GM21390 (cell line): ENCODE results near the gene SLC22A23.

Experiments
- ATAC-seq: cut with Tn5 transposase; IDR thresholded peaks from one replicate; pipeline ENCODE4 v1.9.1; 2021; ENCODE audit not compliant: unreplicated experiment

The SLC22A23 gene

DNA sequence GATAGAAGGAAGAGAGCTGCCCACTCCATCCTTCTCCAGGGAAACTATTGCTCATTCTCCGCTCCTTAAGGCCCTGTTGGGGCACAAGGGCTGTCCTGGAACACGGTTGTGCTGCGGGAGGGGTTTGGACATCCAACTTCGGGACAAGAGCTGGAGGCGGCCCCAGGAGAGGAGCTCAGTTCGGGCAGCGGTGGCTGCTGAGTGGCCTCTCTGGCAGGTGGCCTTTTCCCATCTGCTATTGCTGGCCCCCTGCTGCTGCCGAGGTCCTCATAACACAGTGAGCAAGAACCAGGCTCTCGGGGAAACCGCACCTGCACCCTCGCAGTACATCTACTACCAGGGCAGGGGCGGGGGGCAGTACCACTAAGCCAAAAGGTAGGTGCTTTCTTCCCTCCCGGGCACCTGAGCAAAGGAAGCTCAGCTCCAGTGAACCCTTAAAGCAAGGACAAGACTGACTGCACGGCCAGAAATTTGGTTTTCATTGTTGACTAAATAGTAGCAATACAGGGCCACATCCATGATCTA, 134.4 kb downstream of the SLC22A23 start:
- ATAC-seq: no peak

DNA sequence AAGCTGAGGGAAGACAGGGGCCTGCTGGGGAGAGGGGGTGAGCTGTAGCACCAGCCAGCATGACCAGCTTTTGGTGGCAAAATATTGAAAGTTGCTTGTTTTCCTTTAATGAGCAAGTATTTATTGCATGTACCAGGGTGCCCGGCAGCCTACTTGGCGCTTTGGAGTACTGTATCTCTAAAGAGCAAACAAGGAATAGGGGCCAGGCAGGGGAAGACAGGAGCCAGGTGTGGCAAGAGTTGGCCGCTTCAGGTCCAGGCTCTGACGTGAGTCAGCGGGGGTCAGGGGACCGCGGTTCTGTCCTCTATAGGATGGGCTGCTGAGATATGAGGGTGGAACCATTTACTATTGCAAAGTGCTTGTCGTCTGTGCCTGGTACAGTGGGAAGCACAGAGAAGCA, 135.0 kb downstream of the SLC22A23 start:
- no peak for ATAC-seq

DNA sequence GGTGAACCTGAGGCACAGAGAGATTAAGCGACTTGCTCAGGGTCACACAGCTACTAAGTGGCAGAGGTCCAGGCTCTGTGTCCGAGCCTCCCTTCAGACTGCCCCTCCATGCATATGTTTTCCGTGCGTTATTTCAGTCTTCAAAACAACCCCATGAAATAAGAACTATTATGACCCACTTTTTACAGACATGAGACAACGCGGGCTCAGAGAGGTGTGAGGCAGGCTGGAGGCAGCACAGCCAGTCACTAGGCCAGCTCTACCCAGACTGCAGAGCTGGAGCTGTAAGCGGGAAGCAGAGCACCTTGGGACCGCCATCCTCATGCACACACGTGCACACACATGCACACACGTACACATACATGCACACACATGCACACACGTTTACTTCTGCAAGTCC, 135.8 kb downstream of the SLC22A23 start:
- no peak for ATAC-seq

DNA sequence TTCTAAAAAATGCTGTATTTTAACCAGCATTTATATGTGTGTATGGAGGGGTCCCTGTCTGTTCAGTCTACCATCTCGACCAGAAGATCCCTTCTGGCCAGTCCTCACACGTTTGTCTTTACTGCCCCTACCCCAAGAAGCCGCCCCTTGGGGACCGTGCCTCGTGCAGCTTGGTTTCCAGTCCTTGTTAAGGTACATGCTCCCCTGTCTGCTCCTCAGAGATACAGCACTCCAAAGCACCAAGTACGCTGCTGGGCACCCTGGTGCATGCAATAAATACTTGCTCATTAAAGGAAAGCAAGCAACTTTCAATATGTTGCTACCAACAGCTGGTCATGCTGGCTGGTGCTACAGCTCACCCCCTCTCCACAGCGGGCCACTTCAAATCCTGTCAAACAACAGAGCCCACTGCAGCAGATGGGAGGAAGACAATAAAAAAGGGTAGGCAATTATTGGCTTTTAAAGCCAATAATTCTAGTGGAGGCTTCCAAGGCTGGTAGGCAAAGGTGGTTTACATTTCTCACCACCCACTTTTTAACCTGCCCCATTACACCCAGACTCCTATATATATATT, 136.5 kb downstream of the SLC22A23 start:
- ATAC-seq: no peak

DNA sequence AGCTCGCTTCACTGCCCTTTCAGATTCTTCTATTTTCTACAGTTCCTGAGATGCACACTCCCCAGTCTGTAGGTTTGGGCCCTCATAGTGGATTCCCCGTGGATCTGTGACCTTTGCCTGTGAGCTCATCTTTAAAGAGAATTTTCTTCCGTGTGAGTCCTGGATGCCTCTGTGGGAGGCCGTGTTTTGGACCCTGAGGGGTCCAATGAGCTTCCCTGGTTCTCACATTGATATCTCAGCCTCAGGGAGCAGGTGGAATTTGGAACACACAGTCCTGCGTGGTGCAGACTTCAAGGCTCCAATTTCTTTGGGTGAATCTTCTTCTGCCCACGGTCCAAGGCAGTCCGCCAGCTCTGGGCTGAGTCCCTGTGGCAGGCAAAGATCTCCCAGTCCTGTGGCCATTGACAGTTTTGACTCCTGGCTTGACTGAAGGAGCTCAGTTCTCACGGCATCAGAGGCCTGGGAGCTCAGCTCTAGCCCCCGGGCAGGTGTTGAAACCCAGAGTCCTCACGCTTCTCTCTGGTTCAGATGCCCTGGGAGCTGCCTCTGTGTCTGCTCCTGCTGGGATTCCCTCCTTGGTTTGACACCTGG, 137.1 kb downstream of the SLC22A23 start:
- no peak for ATAC-seq

DNA sequence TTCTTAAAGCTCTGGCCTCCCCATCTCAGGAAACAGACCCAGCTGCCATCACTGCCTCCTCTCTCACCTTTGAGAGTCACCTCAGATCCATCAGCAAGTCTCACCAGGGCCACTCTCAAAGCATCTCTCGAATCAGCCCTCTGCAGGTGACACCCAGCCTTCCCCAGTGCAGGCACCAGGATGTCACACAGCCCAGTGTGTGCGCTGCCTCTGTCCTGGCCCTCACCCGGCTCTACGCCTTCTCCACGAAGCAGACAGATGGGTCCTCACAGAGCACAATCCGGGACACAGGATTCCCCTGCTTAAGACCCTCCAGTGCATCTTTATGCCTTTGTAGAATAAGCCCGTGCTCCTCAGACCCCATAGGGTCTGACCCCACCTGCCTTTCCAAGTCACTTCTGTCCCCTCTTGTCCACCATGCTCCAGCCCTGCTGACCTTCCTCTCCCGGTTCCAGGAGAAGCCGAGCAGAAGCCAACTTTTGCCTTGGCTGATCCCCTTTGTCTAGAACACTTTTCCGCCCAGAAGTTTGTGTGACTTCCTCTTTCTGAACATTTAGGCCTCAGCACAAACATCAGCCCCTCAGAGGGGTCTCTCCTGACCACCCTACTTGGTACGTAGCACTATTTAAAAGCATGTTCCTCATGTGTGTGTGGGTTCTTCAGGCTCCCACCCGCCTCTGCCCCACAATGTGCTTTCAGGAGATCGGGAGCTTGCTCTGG, 137.9 kb downstream of the SLC22A23 start:
- no peak for ATAC-seq

DNA sequence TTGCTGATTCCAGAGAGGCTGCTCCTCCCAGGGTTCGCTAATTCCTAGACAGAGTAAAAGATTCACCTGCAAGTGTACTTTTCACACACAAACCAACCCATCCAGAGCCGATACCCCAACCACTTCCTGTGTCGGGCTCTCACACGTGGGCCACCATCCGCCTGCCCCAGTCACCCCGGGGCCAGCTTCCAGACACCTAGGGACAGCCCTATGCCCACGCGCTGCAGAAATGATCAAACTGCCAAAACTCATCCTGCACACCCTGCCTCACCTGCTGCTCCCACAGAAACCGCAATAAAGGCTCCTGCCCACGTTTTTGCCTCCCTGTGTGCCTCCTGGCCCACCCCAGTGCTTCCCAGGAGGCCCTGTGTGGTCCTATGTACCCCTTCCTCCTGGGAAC, 138.6 kb downstream of the SLC22A23 start:
- ATAC-seq: no peak

DNA sequence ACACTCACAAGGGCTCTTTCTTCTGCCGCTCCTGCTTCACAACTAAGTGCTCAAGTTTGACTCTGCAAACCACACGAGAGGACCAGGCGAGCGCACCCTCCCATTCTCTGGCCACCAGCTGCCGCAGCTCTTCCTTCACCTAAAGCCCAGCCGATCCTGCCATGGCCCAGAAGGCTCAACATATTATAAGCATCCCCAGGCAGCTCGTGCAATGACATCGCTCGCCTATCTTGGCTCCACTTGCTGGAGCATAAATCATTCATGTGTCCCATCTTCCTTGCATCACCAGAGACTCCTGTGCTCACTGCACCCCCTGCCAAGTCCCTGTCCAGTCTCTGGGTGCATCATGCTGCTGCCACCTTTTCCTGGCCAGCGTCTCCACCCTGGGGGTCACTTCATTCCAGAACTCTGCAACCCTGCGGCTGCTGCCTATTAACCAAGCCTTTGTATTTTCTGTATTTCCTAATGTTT, 139.1 kb downstream of the SLC22A23 start:
- ATAC-seq: no peak

DNA sequence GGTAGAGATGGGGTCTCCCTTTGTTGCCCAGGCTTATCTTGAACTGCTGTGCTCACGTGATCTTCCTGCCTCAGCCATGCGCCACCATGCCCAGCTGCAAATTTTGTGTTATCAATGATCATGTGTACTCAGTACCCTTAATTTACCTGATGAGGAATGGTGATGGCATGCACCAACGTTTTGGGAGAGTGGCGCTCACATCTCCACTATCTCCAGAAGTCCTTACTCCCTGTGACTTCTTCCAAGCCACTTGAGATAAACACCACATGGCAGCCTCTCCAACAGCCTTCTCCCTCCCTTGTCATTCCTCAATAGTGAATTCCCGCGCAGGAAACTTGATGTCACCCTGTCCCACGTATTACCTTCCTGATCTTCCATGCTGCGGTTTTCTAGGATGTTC, 140.0 kb downstream of the SLC22A23 start:
- ATAC-seq: no peak

DNA sequence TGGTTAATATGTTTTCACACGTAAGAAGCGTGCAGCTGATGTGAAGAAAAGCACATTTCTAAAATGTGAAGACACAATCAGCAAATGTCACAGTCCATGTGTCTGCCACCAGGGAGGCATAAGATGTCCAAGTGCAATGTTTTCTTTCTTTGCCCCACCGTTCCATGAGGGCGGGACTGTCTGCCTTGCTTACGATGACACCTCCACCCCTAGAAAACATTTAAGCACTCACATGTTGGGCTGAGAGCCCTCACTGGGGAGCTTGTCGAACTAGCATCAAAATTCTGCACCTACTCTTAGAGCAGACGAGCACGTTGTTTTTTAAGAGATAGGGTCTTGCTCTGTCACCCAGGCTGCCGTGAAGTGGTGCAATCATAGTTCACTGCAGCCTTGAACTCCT, 140.5 kb downstream of the SLC22A23 start:
- ATAC-seq: no peak

DNA sequence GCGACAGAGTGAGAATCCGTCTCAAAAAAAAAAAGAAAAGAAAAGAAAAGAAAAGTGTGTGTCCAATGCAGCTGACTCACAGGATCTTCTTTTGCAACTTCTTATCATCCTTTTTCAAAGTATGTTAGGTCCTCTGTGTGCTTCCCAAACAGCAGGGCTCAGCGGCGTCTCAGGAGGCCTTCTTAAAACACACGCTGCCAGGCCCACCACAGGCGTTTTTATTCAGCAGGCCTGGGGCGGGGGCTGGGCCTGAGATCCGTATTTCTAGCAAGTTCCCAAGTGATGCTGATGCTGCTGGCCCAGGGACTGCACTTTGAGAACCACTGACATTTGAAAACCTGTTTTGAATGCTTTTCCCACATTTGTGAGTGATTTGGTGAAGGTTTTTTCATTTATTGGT, 141.0 kb downstream of the SLC22A23 start:
- no peak for ATAC-seq

DNA sequence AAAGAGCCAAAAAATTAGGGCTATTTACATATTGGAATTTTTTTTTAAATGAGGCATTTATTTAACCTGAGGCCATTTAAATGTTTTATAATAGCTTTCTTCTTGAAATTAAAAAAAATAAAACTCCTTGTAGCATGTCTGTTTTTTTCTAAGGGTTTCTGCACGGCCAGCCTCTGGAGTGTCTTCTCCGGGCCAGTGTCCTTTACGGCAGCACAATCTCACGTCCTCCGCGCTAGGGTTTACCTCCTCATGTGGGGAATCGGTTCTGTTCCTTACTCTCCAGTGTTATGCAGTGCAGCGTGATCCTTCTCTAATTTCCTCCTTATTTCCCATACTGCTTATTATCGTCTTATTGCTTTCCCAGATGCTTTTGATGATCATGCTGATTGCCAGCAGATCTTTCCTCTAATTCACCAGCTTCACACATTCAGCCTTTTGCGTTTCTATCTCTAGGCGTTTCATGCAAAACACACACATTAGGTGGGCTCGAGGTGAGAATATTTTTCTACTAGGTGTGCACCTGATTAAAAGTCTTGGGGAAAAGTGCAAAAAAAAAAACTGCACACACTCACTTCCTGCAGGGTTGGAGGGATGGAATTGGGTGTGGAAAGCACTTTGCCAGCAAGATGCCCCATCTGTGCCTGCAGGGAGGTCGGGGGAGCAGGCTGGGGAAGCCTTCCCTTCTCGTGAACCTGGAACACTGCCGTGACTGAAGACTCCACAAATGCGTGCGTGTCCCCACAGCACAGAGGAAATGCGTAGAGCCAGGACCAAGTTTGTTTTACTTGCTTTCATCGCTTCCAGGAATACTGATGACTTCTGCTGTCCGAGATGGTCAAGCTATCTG, 142.0 kb downstream of the SLC22A23 start:
- ATAC-seq: no peak

DNA sequence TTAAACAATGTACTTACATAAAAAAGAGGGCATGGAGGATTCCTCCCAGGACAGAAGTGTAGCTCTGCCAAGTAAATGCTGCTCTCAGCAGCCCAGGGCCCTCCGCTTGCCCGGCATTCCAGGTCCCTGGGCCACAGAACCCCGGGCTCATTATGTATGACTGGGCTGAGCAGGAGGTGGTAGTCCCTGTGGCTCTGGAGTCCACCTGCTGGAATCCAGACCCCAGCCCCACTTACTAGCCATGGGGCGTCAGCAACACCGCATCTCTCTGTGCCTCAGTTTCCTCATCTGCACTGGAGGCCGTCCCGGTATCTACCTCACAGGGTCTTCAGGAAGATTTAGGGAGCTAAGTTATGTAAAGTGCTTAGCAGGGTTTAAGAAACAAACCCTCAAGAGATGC, 142.7 kb downstream of the SLC22A23 start:
- ATAC-seq: no peak

DNA sequence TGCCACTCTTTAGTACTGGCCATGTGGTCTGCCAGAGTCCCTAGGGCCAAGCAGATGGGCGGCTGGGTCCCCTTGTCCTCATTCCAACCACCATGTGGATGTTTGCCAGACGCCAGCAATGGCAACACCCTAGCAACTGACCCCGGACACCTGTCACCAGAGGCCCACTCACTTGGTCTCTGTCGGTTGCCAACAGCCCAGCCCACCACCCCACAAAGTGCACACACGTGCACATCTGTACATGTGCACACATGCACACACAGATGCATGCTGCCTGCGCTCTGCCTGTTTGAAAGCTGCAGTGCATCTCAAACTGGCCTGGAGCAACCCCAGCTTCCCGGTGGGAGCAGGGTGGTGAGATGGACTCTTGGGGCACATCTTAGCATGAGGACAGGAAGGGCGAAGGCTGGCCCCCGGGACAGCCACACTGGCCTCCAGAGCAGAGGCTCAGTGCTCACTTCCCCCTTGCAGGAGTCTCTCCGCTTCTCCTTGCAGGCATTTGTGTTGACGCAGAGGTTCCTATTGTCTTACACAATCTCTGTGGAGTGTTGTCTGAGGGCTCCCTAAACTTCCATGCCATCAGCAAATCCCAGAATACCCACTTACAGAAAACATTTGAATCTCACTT, 144.1 kb downstream of the SLC22A23 start:
- ATAC-seq: no peak

DNA sequence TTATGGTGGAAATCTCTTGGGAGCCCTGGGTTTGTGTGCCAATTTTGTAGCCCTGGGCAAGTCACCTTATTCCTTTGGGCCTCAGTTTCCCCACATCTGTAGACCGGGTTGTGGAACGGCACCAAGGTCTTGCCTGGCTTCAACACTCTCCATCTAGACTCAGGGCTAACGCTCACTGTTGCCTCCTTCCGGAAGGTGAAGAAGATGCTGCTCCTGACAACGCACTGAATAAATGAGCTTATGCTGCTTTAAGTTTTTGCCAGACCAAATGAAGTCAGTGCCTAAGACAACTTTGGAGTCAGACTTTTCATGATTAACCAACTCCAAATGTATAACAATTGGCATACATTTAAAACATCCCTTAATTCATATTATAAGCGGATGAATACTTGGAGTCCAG, 145.0 kb downstream of the SLC22A23 start:
- no peak for ATAC-seq

DNA sequence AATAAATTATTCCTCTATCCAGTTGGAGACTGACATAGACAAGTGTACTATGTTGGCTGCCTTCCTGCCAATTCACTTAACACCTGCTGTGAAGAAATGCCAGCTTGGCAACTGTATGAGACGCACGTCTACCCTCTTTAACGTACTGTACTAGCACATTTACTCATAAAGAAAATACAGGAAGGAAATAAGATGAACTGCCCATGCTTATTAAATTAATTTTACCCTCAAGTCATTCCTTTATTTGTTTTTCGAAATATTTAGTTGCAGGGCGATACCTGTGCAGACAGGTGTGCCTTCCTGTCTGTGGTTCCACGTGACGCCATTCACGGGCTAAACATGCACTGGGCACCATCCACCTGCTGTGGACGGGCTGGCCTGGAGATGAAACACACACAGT, 146.1 kb downstream of the SLC22A23 start:
- ATAC-seq: no peak

DNA sequence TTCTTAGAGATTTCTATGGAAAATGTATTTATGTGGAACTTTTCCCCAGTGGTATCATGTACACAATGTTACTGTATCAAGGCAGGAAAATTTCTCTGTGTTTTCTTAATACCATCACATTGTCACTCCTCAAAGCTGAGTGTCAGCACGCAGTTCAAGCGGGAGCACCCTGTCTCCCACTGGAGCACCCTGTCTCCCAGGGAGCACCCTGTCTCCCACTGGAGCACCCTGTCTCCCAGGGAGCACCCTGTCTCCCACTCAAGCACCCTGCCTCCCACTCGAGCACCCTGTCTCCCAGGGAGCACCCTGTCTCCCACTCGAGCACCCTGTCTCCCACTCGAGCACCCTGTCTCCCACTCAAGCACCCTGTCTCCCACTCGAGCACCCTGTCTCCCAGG, 146.8 kb downstream of the SLC22A23 start:
- ATAC-seq: no peak

DNA sequence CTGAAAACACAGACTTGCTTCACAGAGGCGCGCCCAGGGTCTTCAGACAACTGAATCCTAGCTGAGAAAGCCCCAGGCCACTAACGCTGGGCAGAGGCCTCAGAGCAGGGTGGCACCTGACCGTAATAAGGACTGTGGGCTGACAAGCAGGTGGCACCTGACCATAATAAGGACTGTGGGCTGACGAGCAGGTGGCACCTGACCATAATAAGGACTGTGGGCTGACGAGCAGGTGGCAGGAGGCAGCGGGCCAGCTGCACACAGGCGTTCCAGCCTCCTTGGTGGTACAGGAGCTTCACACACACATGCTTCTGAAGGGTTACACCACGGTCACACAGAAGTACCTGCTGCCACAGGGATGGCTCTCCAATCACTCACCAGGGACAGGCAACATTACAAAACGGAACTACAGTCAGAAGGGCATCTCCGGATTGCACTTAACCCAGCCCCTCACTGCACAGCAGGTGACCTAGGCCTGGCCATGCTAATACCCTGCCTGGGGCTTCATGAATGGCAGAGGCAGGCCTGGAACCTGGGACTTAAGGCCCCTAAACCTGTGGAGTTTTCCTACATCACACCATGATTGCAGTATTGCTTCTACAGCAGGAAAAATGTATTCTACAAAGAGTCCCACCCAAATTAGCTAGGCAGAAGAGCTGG, 147.3 kb downstream of the SLC22A23 start:
- ATAC-seq: no peak

DNA sequence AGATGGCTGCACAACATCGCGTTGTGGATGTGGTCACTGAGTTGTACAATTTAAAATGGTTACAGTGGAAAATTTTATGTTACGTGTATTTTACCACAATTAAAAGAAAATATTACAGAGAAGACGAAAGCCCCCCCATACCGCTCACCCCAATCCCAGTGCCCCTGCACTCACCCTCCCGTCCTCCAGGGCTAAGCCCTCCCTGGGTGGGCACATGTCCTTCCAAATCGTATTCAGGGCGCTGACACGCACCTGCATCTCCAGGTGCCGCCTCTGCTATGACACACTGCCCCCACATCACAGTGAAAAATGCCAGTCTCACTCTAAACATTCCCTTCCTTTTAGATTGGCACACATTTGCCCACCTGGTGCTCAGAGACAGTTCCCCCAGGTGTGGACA, 148.7 kb downstream of the SLC22A23 start:
- no peak for ATAC-seq

DNA sequence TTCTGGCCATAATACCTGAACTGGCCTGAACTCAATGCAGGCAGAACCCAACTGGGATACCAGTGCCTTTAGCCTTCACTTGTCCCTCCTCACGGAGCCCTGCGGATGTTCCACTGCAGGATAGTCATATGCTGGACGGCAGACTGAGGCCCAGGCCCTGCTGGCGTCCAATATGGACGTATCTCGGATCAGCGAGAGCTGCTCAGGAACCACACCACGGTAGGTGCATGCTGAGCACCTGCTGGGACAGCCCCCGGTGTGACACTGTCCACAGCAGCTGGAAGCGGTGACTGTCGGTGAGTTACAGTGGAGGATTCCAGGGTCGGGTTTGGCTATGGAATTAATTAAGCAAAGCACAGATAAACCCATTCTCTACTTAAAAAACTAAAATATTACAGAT, 149.4 kb downstream of the SLC22A23 start:
- ATAC-seq: no peak
